CD14-positive monocyte (primary cell): ENCODE data around the gene FAM24B. TPM values are rescaled to one million over a fixed set of nuclear protein-coding genes. Genes with fewer than 3 reads are reported as not detected.

Experiments
- DNase-seq, 3 donors: peaks; one replicate each; pipeline ENCODE4 v3.0.0-alpha.2; 2011 to 2022
- H2AFZ ChIP-seq: 2 replicates; pipeline ENCODE4 v1.6.0; 2012; ENCODE audit warnings: mild to moderate bottlenecking, low read depth, low read length, inconsistent platforms; ENCODE audit not compliant: insufficient read depth, poor library complexity, severe bottlenecking
- H3K27ac ChIP-seq, 2 donors: 1 replicate in 1 of 2; 2 replicates in 1 of 2; pipeline ENCODE4 v1.5.1; 2012 to 2013; ENCODE audit warnings: low read length in 2 of 2, control low read depth in 1 of 2, inconsistent platforms in 1 of 2, low read depth in 1 of 2, mild to moderate bottlenecking in 1 of 2
- H3K27me3 ChIP-seq, 2 donors: one replicate each; pipeline versions ENCODE4 v1.6.0 to v1.6.1; 2011 to 2013; ENCODE audit warnings: low read length in 2 of 2; ENCODE audit not compliant: control insufficient read depth in 2 of 2, insufficient read depth in 2 of 2
- H3K36me3 ChIP-seq, 2 donors: replicated peaks in 1 of 2; 1 replicate in 1 of 2; 2 replicates in 1 of 2; pipeline versions ENCODE4 v1.5.1 to v1.6.1; 2012 to 2013; ENCODE audit warnings: low read length in 2 of 2, control low read depth in 1 of 2, inconsistent platforms in 1 of 2, mild to moderate bottlenecking in 1 of 2; ENCODE audit not compliant: insufficient read depth in 2 of 2, control insufficient read depth in 1 of 2
- H3K4me1 ChIP-seq, 2 donors: 1 replicate in 1 of 2; 2 replicates in 1 of 2; pipeline versions ENCODE4 v1.5.1 to v1.6.1; 2012 to 2013; ENCODE audit warnings: low read length in 2 of 2, control low read depth in 1 of 2, inconsistent platforms in 1 of 2, mild to moderate bottlenecking in 1 of 2, moderate library complexity in 1 of 2; ENCODE audit not compliant: insufficient read depth in 2 of 2, control insufficient read depth in 1 of 2
- H3K4me2 ChIP-seq: replicated peaks from 2 replicates; pipeline ENCODE3; 2012; ENCODE audit warnings: low read length, moderate library complexity, mild to moderate bottlenecking; ENCODE audit not compliant: poor library complexity, severe bottlenecking; ENCODE audit errors: extremely low read depth
- H3K4me3 ChIP-seq, 3 experiments: fragments of 200-600 bp in 1 of 3; sonication (generic) in 1 of 3; replicated peaks in 1 of 3; 1 replicate in 2 of 3; 2 replicates in 1 of 3; pipeline ENCODE4 v1.5.1; 2011 to 2013; ENCODE audit warnings: low read length in 3 of 3, mild to moderate bottlenecking in 3 of 3, control low read depth in 2 of 3, low read depth in 2 of 3, inconsistent platforms in 1 of 3, moderate library complexity in 1 of 3
- H3K79me2 ChIP-seq: 2 replicates; pipeline ENCODE4 v1.6.0; 2012; ENCODE audit warnings: mild to moderate bottlenecking, control low read depth, inconsistent platforms, low read length, moderate library complexity; ENCODE audit not compliant: insufficient read depth
- H3K9ac ChIP-seq: 2 replicates; pipeline ENCODE4 v1.6.0; 2017; ENCODE audit warnings: low read length, mild to moderate bottlenecking; ENCODE audit not compliant: insufficient read depth, poor library complexity, severe bottlenecking
- H3K9me3 ChIP-seq, 2 donors: replicated peaks in 1 of 2; 1 replicate in 1 of 2; 2 replicates in 1 of 2; pipeline versions ENCODE4 v1.5.1 to v1.6.1; 2012 to 2013; ENCODE audit warnings: low read length in 2 of 2, control low read depth in 1 of 2; ENCODE audit not compliant: control insufficient read depth in 1 of 2, insufficient read depth in 1 of 2
- H4K20me1 ChIP-seq: 2 replicates; pipeline ENCODE4 v1.6.0; 2012; ENCODE audit warnings: mild to moderate bottlenecking, low read length, control low read depth, moderate library complexity; ENCODE audit not compliant: insufficient read depth
- H3K27ac Mint-ChIP-seq, 7 donors: one replicate each; pipeline ENCODE4 v1.8.0; 2020; ENCODE audit warnings: mild to moderate bottlenecking in 7 of 7, mixed read lengths in 7 of 7, moderate library complexity in 6 of 7, inconsistent platforms in 2 of 7
- H3K27me3 Mint-ChIP-seq, 3 donors: one replicate each; pipeline ENCODE4 v1.8.0; 2021 to 2022; ENCODE audit warnings: low read depth in 3 of 3, mild to moderate bottlenecking in 3 of 3, mixed read lengths in 3 of 3, moderate library complexity in 3 of 3, inconsistent platforms in 1 of 3
- H3K36me3 Mint-ChIP-seq, 2 donors: one replicate each; pipeline ENCODE4 v1.8.0; 2020; ENCODE audit warnings: mixed read lengths in 2 of 2, inconsistent platforms in 1 of 2, mild to moderate bottlenecking in 1 of 2
- H3K4me1 Mint-ChIP-seq: one replicate; pipeline ENCODE4 v1.8.0; 2020; ENCODE audit warnings: mild to moderate bottlenecking, mixed read lengths
- H3K4me3 Mint-ChIP-seq, 2 donors: one replicate each; pipeline ENCODE4 v1.8.0; 2020; ENCODE audit warnings: mild to moderate bottlenecking in 2 of 2, mixed read lengths in 2 of 2, moderate library complexity in 1 of 2
- H3K9me3 Mint-ChIP-seq, 7 donors: one replicate each; pipeline ENCODE4 v1.8.0; 2020 to 2022; ENCODE audit warnings: mixed read lengths in 7 of 7, mild to moderate bottlenecking in 6 of 7, moderate library complexity in 6 of 7, inconsistent platforms in 2 of 7
- CTCF ChIP-seq: fragments of 200-600 bp; IDR thresholded peaks from one replicate; pipeline ENCODE4 v1.8.0; 2022; ENCODE audit warnings: antibody characterized with exemption, mild to moderate bottlenecking
- WGBS: methylation state at CpG from one replicate; pipeline ENCODE4 v1.1.5; 2013; ENCODE audit warnings: missing lambda C conversion rate; ENCODE audit not compliant: insufficient coverage; 5-methylcytosine and 5-hydroxymethylcytosine counted together
- intact Hi-C, 2 donors: fragments of 100-400 bp; cut with micrococcal nuclease; formaldehyde crosslinking; loops; one replicate each; pipeline versions ENCODE4 v1.15.0 to v1.15.1; 2023
- polyA plus RNA-seq, 3 donors: library from polyadenylated mRNA; depleted of rRNA in 1 of 3; unstranded in 2 of 3; stranded (reverse) in 1 of 3; fragments of 300-500 nt in 2 of 3; fragments of >200 nt in 1 of 3; fragmentation: Illumina TruSeq in 2 of 3; gene quantifications; 1 replicate in 2 of 3; 2 replicates in 1 of 3; pipeline ENCODE4 v1.2.3, GENCODE V29; 2012 to 2021

Gene FAM24B
- polyA plus RNA-seq, 3 donors: 0.64 to 3.3 (median 2.3) TPM

- Histone ChIP-seq H3K4me3 (no peak overlapping the region), H3K36me3 (no peaks in the 10 kb centered on the region), H4K20me1 (no peaks in the 10 kb centered on the region), H3K27ac (no peak overlapping the region), H3K79me2 (no peaks in the 10 kb centered on the region), H3K4me2 (no peak overlapping the region), H3K4me1 (no peaks in the 10 kb centered on the region), H3K9me3 (peaks cover 0 to 9% of the 10 kb centered on the region in 2 donors), H3K27me3 (peaks cover 0 to 14% of the 10 kb centered on the region in 2 donors), H3K9ac (no peak overlapping the region), H2AFZ (no peak overlapping the region)
- H3K9me3 Mint-ChIP-seq: peaks cover 0 to 12% (median 5%) of the 10 kb centered on the region in 7 donors
- H3K27ac Mint-ChIP-seq: no peak overlapping the region
- H3K36me3 Mint-ChIP-seq: no peaks in the 10 kb centered on the region
- DNase-seq: no peak
- no peak for TF ChIP-seq CTCF
- no peak overlapping the region for H3K4me3 Mint-ChIP-seq
- no peaks in the 10 kb centered on the region for H3K4me1 Mint-ChIP-seq
- WGBS: no CpG with 5 or more reads among the region's 2 CpGs
- intact Hi-C loops: no loop called here
- peaks cover 10 to 16% (median 16%) of the 10 kb centered on the region in 3 donors for H3K27me3 Mint-ChIP-seq
These were observed 64.9 kb downstream of the FAM24B start for GRCh38 chr10:122814493-122814892.

GRCh38 chr10:122812751-122813150 is 66.6 kb downstream of the FAM24B start:
- no peaks in the 10 kb centered on the region for H4K20me1 ChIP-seq
- Mint-ChIP-seq H3K9me3 (peaks cover 0 to 5% (median 2%) of the 10 kb centered on the region in 7 donors), H3K27ac (no peak overlapping the region), H3K27me3 (peaks cover 1 to 4% (median 3%) of the 10 kb centered on the region in 3 donors), H3K4me3 (no peak overlapping the region), H3K36me3 (no peaks in the 10 kb centered on the region), H3K4me1 (no peaks in the 10 kb centered on the region)
- no peak overlapping the region for H3K4me2 ChIP-seq
- no peak overlapping the region for H3K9ac ChIP-seq
- no peak for TF ChIP-seq CTCF
- H2AFZ ChIP-seq: no peak overlapping the region
- H3K4me3 ChIP-seq: no peak overlapping the region
- H3K27ac ChIP-seq: no peak overlapping the region
- no peaks in the 10 kb centered on the region for H3K36me3 ChIP-seq
- DNase-seq: no peak
- no peaks in the 10 kb centered on the region for H3K9me3 ChIP-seq
- peaks cover 0 to 1% of the 10 kb centered on the region in 2 donors for H3K27me3 ChIP-seq
- intact Hi-C loops: no loop called here
- H3K79me2 ChIP-seq: no peaks in the 10 kb centered on the region
- H3K4me1 ChIP-seq: no peaks in the 10 kb centered on the region
- WGBS: 81% methylated on average over 3 of the region's 4 CpGs
